ENCODE data around the gene HCRTR1.

GRCh38 chr1:31593770-31594632 is 23.5 kb upstream of the HCRTR1 start:
- TF ChIP-seq CTCF (IDR thresholded peaks at IDR 0.05), result peak; percentile 77 to 91 (median 85)
- no peak for TF ChIP-seq POLR2AphosphoS5 (IDR thresholded peaks at IDR 0.05)

All from upper lobe of left lung (tissue), 4 donors.